NCI-H2227 treated with DMSO at 0.1 percent for 48 hours (cell line): ENCODE measurements around the gene RFK.
"Not testable (repeated sequence)": the region's sequence is repeated elsewhere in the genome, so short reads cannot be mapped to it uniquely, and the experiment has no call there.

ENCODE experiments used
- DNase-seq: peaks from one replicate; lab custom pipeline; 2025; lab: John Stamatoyannopoulos, UW

RFK gene

GRCh38 chr9:76394195-76394959 is at the start of gene RFK:
Gene RFK, minus strand, starts transcription at chr9:76394426. Its CDS starts 255 bp downstream, at chr9:76394171.
- peak; percentile 83 for DNase-seq

- no peak for DNase-seq
Measured at GRCh38 chr9:76443887-76444286, 49.7 kb upstream of the RFK start.

GRCh38 chr9:76441551-76442322 is 47.5 kb upstream of the RFK start:
- no peak for DNase-seq

GRCh38 chr9:76438841-76439588 is 44.8 kb upstream of the RFK start:
- DNase-seq, result no peak

- DNase-seq, result not testable (repeated sequence)
Measured at GRCh38 chr9:76437017-76437699, 42.9 kb upstream of the RFK start.

GRCh38 chr9:76434897-76435296 is 40.7 kb upstream of the RFK start:
- DNase-seq, result not testable (repeated sequence)

- no peak for DNase-seq
Measured at GRCh38 chr9:76433836-76434235, 39.6 kb upstream of the RFK start.

GRCh38 chr9:76433406-76433805 is 39.2 kb upstream of the RFK start:
- no peak for DNase-seq

GRCh38 chr9:76431601-76432000 is 37.4 kb upstream of the RFK start:
- DNase-seq, result no peak

GRCh38 chr9:76426807-76427419 is 32.7 kb upstream of the RFK start:
- DNase-seq, result no peak

GRCh38 chr9:76425677-76426453 is 31.6 kb upstream of the RFK start:
- DNase-seq, result no peak

GRCh38 chr9:76424491-76424890 is 30.3 kb upstream of the RFK start:
- no peak for DNase-seq

- no peak for DNase-seq
Measured at GRCh38 chr9:76423216-76424177, 29.3 kb upstream of the RFK start.

- DNase-seq, result no peak
Measured at GRCh38 chr9:76419782-76420380, 25.7 kb upstream of the RFK start.

- DNase-seq, result no peak
Measured at GRCh38 chr9:76417394-76417793, 23.2 kb upstream of the RFK start.

- DNase-seq, result no peak
Measured at GRCh38 chr9:76415731-76416130, 21.5 kb upstream of the RFK start.

- no peak for DNase-seq
Measured at GRCh38 chr9:76415154-76415553, 20.9 kb upstream of the RFK start.

- DNase-seq, result no peak
Measured at GRCh38 chr9:76414661-76415060, 20.4 kb upstream of the RFK start.

GRCh38 chr9:76413658-76414057 is 19.4 kb upstream of the RFK start:
- DNase-seq, result no peak
